Urothelium cell line (cell line): ENCODE results near the gene SLC7A14.

Source experiments
- DNase-seq: peaks from one replicate; pipeline ENCODE4 v3.0.0; 2011; ENCODE audit warnings: low spot score, mixed read lengths
- FAIRE-seq: peaks from 2 replicates; lab custom pipeline; 2011; peaks lifted over from hg19 to GRCh38; lab: Jason Lieb, UNC

The SLC7A14 gene

DNA sequence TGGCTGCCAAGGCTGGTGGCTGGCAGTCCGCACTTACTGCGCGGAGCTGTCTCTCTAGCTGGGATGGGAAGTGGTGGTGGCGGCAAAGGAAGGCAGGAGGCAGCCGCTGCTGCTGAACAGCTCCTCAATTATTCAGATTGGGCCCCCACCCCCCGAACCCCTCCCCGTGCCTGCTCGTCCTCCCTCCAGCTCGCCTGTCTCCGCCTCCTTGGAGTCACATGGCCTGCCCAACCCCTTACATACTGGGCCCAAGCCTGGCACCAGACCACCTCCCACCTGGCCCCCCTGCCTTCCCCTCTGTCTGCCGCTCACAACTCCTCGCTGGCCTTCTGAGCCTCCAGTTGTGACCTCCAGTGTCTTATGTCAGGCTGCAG is at the start of gene SLC7A14:
Gene SLC7A14 (minus strand): TSS at position 139 of the 374 bp plus-strand sequence. CDS start 59,139 bp downstream, outside the sequence.
- FAIRE-seq (no peak), DNase-seq (no peak)

- DNase-seq (no peak), FAIRE-seq (no peak)
These were observed 49.5 kb upstream of the SLC7A14 start for GRCh38 chr3:170635385-170635735.

DNA sequence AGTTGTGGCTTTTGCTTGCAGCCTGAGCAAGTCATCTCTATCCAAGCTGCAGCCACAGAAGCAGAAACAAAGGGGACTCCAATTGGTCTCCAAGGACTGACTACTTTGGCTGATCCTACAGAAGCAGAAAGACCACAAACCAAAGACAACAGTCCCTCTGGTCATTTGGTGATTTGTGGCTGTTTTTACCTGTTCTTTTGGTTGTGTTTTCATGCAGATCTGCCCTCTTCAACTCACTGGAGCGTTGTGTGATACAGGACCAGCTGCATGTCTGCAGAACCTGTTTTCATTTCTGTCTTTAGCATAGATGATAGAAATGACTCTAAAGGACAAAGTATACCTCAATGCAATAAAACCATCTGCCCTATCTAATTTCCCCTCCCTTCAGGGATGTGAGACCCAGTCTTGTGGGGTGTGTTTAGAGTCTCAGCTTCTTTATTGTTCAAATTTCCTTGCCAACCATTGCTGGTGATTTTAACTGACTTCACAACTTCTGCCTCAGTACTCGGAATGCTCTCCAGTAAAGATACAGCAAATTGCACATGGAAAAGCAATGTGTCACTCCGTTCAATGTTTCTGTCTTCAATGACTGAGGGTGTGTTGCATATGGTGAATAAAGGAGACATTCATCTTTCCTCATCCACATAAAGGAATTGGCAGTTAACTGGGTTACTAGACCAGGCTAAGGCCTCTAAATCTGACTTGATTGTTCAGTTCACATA is 48.9 kb upstream of the SLC7A14 start:
- FAIRE-seq, result no peak
- no peak for DNase-seq

DNA sequence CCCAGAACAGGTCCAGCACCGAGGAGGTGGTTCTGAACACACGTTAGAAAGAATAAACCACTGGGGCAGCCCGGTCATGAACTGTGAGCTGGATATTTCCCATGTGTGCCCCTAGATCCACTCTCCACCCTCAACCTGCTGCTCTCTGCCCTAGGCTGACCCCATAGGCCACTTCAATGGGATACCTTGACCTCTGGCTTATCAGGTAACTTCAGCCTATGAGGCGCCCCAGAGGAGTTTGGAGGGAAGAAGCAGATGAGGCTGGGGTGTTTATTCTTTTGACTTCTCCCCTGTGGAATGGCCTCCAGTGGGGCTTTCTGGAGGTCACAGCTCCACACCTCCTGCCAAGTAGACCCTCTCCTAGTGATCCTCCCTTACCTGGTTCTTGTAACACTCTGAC is 47.7 kb upstream of the SLC7A14 start:
- no peak for DNase-seq
- no peak for FAIRE-seq

GRCh38 chr3:170632780-170633179 is 46.9 kb upstream of the SLC7A14 start:
- no peak for FAIRE-seq

DNA sequence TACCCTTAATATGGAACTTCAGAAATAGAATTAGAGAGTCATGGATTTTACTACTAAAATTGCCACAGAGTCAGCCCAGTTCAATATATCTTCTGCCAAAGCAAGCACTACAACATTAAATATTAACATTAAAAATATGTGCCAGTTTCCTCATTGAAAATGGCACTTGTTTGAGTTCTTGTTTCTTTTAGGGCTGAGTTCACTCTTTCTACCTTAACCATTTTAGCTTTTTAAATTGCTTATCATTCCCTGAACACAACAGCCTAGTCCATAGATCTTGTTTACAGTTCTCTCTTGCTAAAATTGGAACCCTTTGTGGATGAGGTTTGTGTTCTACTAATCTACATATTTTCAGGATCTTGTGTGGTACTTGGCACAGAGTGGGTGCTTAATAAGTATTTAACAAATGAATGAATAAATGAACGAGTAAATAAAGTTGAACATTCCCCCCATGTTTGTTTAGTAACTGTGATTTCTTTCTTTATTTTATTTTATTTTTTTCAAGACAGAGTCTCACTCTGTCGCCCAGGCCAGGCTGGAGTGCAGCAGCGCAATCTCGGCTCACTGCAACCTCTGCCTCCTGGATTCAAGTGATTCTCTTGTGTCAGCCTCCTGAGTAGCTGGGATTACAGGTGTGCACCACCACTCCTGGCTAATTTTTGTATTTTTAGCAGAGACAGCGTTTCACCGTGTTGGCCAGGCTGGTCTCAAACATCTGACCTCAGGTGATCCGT is 46.0 kb upstream of the SLC7A14 start:
- FAIRE-seq (no peak), DNase-seq (no peak)

More at GRCh38 chr3:170632780-170633179, 46.9 kb upstream of the SLC7A14 start:
- no peak for DNase-seq

- FAIRE-seq, result no peak
- no peak for DNase-seq
These were observed 37.6 kb upstream of the SLC7A14 start for GRCh38 chr3:170623524-170623923.

- no peak for DNase-seq
- FAIRE-seq, result no peak
These were observed 36.7 kb upstream of the SLC7A14 start for GRCh38 chr3:170622369-170623159.

- no peak for FAIRE-seq
- no peak for DNase-seq
These were observed 35.4 kb upstream of the SLC7A14 start for GRCh38 chr3:170621256-170621655.

GRCh38 chr3:170614214-170614966 is 28.5 kb upstream of the SLC7A14 start:
- DNase-seq (peak; percentile 70), FAIRE-seq (no peak)

DNA sequence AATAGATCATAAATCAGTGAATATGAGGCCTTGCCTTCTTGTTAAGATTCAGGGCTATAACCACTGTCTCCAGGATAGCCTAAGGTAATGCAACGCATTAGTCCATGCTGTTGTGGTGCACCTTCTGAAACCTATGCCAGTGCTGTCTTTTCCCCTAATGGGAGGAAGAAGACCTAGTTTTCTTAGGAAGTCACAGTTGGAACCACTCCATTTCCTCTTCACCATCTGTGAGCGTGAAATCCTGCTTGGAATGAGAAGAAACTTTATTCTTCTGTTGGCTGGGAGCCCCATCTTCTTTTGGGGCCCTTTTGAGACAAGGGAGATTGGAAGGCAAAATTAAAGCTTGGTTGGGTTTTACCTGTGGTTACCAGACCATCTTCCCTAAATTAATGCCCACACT is 25.9 kb upstream of the SLC7A14 start:
- no peak for FAIRE-seq

DNA sequence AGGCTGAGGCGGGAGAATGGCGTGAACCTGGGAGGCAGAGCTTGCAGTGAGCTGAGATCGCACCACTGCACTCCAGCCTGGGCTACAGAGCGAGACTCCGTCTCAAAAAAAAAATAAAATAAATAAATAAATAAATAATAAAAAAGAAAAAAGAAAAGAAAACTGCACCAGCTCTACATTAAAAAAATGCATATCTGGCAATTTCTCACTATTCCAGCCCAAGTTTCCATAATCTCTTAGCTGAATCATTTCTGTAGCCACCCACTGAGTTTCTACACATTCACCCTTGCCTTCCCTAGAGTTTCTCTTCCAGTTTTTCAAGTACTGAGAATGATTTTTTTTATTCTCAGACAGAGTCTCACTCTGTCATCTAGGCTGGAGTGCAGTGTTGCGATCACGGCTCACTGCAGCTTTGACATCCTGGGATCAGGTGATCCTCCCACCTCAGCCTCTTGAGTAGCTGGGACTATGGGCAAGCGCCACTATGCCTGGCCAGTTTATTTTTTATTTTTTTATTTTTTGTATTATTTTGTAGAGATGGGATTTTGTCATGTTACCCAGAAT is 24.5 kb upstream of the SLC7A14 start:
- FAIRE-seq (no peak), DNase-seq (no peak)

More for the DNA sequence above, 25.9 kb upstream of the SLC7A14 start:
- DNase-seq, result no peak

DNA sequence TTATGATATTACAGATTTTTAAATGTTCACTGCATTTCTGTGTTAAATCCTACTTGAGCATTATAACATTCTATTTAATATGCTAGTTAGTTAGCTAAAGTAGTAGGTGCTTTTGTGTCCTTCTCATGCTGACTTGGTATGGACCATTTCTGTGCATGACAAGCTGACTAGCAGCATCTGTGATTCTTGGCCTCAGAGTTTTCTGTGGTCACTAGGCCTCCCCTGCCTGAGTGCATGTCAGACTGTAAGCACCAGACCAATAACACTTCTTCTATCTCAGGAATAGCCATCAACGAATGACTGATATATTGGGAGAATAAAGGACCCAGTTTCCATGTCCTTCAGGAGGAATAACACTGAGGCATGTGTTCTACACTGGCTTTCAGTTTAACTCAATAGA is 22.6 kb upstream of the SLC7A14 start:
- FAIRE-seq (no peak), DNase-seq (no peak)

GRCh38 chr3:170606675-170607074 is 20.8 kb upstream of the SLC7A14 start:
- FAIRE-seq, result no peak

DNA sequence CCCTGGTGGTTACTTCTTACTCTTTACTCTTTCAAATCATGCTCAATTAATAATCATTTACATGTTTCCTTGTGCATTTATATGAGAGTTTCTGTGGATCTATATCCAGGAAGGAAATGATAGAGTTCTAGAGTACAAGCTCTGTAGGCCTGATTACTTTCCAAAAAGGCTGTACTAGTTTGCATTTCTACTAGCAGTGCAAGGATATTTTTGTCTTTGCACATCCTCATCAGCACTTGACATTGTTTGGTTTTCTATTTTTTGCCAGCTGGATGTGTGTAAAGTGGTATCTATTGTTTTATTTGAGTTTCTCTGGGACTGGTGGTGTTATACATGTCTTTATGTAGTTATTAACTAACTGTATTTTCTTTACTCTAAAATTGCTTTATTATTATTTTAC is 19.6 kb upstream of the SLC7A14 start:
- DNase-seq (no peak), FAIRE-seq (no peak)

More at GRCh38 chr3:170606675-170607074, 20.8 kb upstream of the SLC7A14 start:
- no peak for DNase-seq

DNA sequence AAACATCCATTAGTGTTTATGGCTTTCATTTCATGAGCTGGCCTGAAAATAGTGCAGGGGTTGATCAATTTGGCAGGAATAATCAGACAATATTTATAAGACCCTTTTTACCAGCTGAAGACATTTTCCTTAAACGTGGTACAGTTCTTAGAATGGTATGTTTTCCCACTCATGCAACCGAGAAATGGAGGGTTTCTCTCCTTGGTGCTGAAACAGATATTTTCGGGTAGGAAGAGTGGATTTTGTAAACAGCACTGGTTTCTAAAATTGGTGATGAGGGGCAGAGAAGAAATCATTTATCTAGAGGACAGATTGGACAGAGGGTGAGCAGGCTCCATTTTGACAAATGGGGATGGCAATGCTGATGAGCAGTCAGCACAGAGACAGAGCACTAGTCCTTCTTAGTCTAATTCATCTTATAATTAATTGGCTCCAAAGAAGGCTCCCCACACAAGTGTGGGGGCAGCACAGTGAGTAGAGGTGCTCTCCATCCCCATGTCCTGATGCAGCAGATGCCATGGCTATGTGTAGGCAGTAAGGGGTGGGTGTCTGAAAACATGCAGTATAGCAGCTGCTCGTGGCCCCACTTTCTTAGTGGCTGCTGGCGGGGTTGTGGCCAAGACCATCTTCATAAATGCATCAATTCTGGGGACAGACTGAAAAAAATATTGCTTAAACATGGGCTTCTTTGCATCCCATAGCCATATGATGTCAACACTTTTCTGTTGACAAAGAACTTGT is 18.1 kb upstream of the SLC7A14 start:
- FAIRE-seq (no peak), DNase-seq (no peak)

DNA sequence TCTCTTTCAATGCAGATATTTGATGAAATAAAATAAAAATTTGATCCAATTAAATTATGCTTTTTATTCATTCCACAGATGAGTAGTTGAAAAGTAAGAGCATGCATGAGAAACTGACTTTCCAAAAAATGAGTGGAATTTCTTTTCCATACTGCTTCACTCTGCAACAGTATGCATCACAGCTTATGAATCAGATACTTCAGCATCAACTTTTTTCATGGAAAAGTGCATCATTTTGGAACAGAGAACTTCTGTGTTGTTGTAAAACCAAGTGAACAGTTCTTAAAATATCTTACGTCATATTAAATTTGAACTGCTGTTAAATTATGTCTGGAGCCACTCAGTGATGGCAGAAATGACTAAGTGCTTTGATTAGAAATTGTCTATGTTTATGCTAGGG is 16.7 kb upstream of the SLC7A14 start:
- no peak for FAIRE-seq
- no peak for DNase-seq

DNA sequence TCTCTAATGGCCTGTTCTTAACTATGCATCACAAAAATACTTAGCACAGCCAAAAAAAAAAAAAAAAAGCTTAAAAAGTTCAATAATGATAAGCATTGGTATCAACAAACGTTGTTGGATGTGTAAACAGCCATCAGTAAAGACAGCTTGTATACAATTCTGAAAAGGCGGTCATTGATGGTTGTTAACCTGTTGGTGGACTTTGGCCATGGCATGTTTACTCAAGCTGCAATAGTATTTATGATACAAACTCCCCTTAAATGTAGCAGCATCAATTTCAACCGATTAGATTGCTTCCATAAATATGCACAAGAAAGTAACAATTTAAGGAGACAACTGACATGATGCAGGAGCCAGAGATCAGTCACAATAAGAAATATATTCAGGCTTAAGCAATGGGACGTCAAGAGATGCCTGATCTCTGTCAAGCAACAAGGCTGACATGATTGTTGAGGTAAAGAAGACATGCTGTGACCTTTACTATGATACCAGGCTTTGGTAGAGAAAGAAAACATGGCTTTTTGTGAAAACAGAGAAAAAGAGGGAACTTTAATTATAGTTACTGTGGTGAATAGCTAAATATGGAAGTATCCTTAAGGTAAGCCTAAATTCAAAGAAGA is 14.2 kb upstream of the SLC7A14 start:
- DNase-seq (no peak), FAIRE-seq (no peak)

DNA sequence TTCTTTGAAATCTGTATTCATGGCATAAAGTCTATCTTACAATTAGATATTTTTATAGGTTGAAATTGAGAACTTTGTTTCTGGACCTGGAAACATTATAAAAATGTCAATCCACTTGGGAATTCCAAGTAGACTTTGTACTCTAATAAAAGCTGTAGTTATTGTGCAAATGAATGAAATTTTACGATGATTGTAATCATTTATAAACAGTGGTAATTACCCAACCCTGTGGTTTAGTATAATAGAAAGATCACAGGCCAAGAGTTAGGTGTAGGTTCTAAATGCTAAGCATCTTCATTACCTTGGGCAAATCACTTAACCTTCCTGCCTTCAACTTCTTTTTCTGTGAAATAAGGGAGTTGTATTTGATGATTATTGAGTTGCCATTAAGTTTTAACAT is 13.2 kb upstream of the SLC7A14 start:
- DNase-seq (no peak), FAIRE-seq (no peak)
